ENCODE measurements around the gene STRBP. TPM values are rescaled to one million over a fixed set of nuclear protein-coding genes. Genes with fewer than 3 reads are reported as not detected.
"Not testable (repeated sequence)": the region's sequence is repeated elsewhere in the genome, so short reads cannot be mapped to it uniquely, and the experiment has no call there.

The STRBP gene
- total RNA-seq, 1 donor = 11.6 TPM

GRCh38 chr9:123200469-123200868 lies 67.9 kb downstream of the STRBP start:
- not testable (repeated sequence) for DNase-seq (ENCODE audit: low read depth in 2 of 3, low spot score in 2 of 3)

- DNase-seq (ENCODE audit: low read depth in 2 of 3, low spot score in 2 of 3) = no peak
Observed at GRCh38 chr9:123196124-123196523, 72.3 kb downstream of the STRBP start.

- no peak for DNase-seq (ENCODE audit: low read depth in 2 of 3, low spot score in 2 of 3)
Observed at GRCh38 chr9:123194023-123194422, 74.4 kb downstream of the STRBP start.

- peak in 1 of 3 donors; percentile 33 for DNase-seq (ENCODE audit: low read depth in 2 of 3, low spot score in 2 of 3)
Observed at GRCh38 chr9:123191680-123192079, 76.7 kb downstream of the STRBP start.

GRCh38 chr9:123191260-123191659 lies 77.1 kb downstream of the STRBP start:
- DNase-seq (ENCODE audit: low read depth in 2 of 3, low spot score in 2 of 3) = no peak

GRCh38 chr9:123187131-123187530 lies 81.3 kb downstream of the STRBP start:
- DNase-seq (ENCODE audit: low read depth in 2 of 3, low spot score in 2 of 3) = no peak

GRCh38 chr9:123186029-123186428 lies 82.4 kb downstream of the STRBP start:
- DNase-seq (ENCODE audit: low read depth in 2 of 3, low spot score in 2 of 3) = not testable (repeated sequence)

- DNase-seq (ENCODE audit: low read depth in 2 of 3, low spot score in 2 of 3) = no peak
Observed at GRCh38 chr9:123176949-123177348, 91.4 kb downstream of the STRBP start.

GRCh38 chr9:123175854-123176629 lies 92.3 kb downstream of the STRBP start:
- DNase-seq (ENCODE audit: low read depth in 2 of 3, low spot score in 2 of 3) = no peak

- peak in 1 of 3 donors; percentile 23 for DNase-seq (ENCODE audit: low read depth in 2 of 3, low spot score in 2 of 3)
Observed at GRCh38 chr9:123174887-123175518, 93.4 kb downstream of the STRBP start.

- DNase-seq (ENCODE audit: low read depth in 2 of 3, low spot score in 2 of 3) = no peak
Observed at GRCh38 chr9:123174079-123174478, 94.3 kb downstream of the STRBP start.

GRCh38 chr9:123169926-123170325 lies 98.5 kb downstream of the STRBP start:
- no peak for DNase-seq (ENCODE audit: low read depth in 2 of 3, low spot score in 2 of 3)

GRCh38 chr9:123168586-123168985 lies 99.8 kb downstream of the STRBP start:
- DNase-seq (ENCODE audit: low read depth in 2 of 3, low spot score in 2 of 3) = no peak

- no peak for DNase-seq (ENCODE audit: low read depth in 2 of 3, low spot score in 2 of 3)
Observed at GRCh38 chr9:123167474-123167873, 100.9 kb downstream of the STRBP start.

GRCh38 chr9:123165813-123166212 lies 102.6 kb downstream of the STRBP start:
- DNase-seq (ENCODE audit: low read depth in 2 of 3, low spot score in 2 of 3) = no peak

- no peak for DNase-seq (ENCODE audit: low read depth in 2 of 3, low spot score in 2 of 3)
Observed at GRCh38 chr9:123164285-123164684, 104.1 kb downstream of the STRBP start.

GRCh38 chr9:123162791-123163345 lies 105.5 kb downstream of the STRBP start:
- DNase-seq (ENCODE audit: low read depth in 2 of 3, low spot score in 2 of 3) = no peak

GRCh38 chr9:123162360-123162759 lies 106.0 kb downstream of the STRBP start:
- DNase-seq (ENCODE audit: low read depth in 2 of 3, low spot score in 2 of 3) = no peak

- no peak for DNase-seq (ENCODE audit: low read depth in 2 of 3, low spot score in 2 of 3)
Observed at GRCh38 chr9:123157221-123157620, 111.2 kb downstream of the STRBP start.

- DNase-seq (ENCODE audit: low read depth in 2 of 3, low spot score in 2 of 3) = no peak
Observed at GRCh38 chr9:123150708-123151503, 117.5 kb downstream of the STRBP start.

GRCh38 chr9:123149067-123149466 lies 119.3 kb downstream of the STRBP start:
- DNase-seq (ENCODE audit: low read depth in 2 of 3, low spot score in 2 of 3) = no peak
